OCI-LY1 (cell line): Measurements from ENCODE around the gene CDH9.

Experiments used
- CTCF ChIP-seq: fragments of 200-600 bp; sonication (generic), shearing (Covaris generic); IDR thresholded peaks from 2 replicates; pipeline ENCODE4 v1.5.1; 2017; ENCODE audit warnings: mild to moderate bottlenecking, antibody characterized with exemption, low read length, moderate library complexity, mixed read lengths
- EZH2 ChIP-seq: fragments of 200-600 bp; sonication (generic), shearing (Covaris generic); IDR thresholded peaks from 2 replicates; pipeline ENCODE4 v1.8.0; 2017; ENCODE audit warnings: borderline replicate concordance, mixed run types, mild to moderate bottlenecking, antibody characterized with exemption, low read length, moderate library complexity, mixed read lengths

- TF ChIP-seq EZH2 (no peak), CTCF (no peak)
These were observed 169.9 kb downstream of the CDH9 start for GRCh38 chr5:26868504-26868903.
